IPS-20b (cell line): ENCODE results near the gene SLC35F3.

Source experiments
- H3K27ac ChIP-seq: one replicate; pipeline ENCODE4 v1.5.1; 2013; ENCODE audit warnings: low read length
- H3K27me3 ChIP-seq: 2 replicates; pipeline ENCODE4 v1.6.1; 2013; ENCODE audit warnings: mild to moderate bottlenecking, low read length, inconsistent platforms; ENCODE audit not compliant: insufficient read depth
- H3K36me3 ChIP-seq: 2 replicates; pipeline ENCODE4 v1.6.1; 2013; ENCODE audit warnings: low read depth, mild to moderate bottlenecking, inconsistent platforms, low read length, moderate library complexity; ENCODE audit not compliant: insufficient read depth
- H3K4me1 ChIP-seq: 2 replicates; pipeline ENCODE4 v1.6.1; 2013; ENCODE audit warnings: mild to moderate bottlenecking, control low read depth, inconsistent platforms, low read length, moderate library complexity; ENCODE audit not compliant: insufficient read depth
- H3K4me3 ChIP-seq: 2 replicates; pipeline ENCODE4 v1.5.1; 2013; ENCODE audit warnings: mild to moderate bottlenecking, low read length, inconsistent platforms
- H3K9ac ChIP-seq: 2 replicates; pipeline ENCODE4 v1.6.1; 2013; ENCODE audit warnings: low read depth, mild to moderate bottlenecking, inconsistent platforms, low read length, moderate library complexity
- H3K9me3 ChIP-seq: 2 replicates; pipeline ENCODE4 v1.6.1; 2013; ENCODE audit warnings: mild to moderate bottlenecking, low read depth, low read length, inconsistent platforms; ENCODE audit not compliant: insufficient read depth

The SLC35F3 gene

DNA sequence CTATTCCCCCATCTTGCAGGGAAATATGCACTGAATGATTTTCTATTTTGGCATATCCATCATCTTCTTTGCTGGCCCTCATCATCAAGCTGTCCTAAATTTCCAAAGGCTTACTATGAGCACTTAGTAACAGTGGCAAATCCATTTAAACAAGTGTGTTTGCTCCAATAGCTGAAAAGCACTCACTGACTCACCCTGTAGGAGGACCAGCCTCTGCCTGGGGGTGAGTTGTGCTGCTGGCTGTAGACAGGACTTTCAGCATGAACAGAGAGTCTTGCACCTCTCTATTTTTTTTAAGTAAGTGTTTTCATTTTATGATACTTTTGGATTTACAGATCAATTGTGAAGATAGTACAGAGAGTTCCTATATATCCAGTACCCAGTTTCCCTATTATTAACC is 97.3 kb downstream of the SLC35F3 start:
- Histone ChIP-seq H3K9ac (no peak overlapping the region), H3K27ac (no peak overlapping the region), H3K27me3 (peaks cover 7% of the 10 kb centered on the region; the same call in 1 of the 2 replicates), H3K4me1 (peaks cover 14% of the 10 kb centered on the region; the same call in 1 of the 2 replicates), H3K9me3 (no peaks in the 10 kb centered on the region), H3K36me3 (no peaks in the 10 kb centered on the region), H3K4me3 (no peak overlapping the region)

DNA sequence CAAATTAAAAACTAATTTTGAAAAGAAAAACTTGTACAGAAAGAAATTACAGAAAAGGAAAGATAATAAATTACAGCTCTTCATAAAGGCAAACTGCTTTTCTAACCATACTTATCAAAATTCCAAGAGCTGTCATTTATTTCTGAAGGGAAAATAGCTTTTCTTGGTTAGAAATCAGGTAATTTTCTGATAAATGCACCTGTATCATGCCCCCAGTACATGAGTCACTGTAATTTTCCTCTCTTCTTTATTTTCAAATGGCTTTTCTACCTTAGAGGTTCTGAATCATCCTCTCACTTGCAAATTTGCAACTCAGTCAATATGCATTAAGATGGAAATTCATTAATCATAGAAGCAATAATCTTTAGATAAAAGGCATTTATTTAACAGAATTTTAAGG is 100.1 kb downstream of the SLC35F3 start:
- Histone ChIP-seq H3K27ac (no peak overlapping the region), H3K4me1 (peaks cover 14% of the 10 kb centered on the region; the same call in 1 of the 2 replicates), H3K4me3 (no peak overlapping the region), H3K9me3 (peaks cover 3% of the 10 kb centered on the region; the same call in 1 of the 2 replicates), H3K9ac (no peak overlapping the region), H3K36me3 (no peaks in the 10 kb centered on the region), H3K27me3 (peaks cover 7% of the 10 kb centered on the region; the same call in 1 of the 2 replicates)

DNA sequence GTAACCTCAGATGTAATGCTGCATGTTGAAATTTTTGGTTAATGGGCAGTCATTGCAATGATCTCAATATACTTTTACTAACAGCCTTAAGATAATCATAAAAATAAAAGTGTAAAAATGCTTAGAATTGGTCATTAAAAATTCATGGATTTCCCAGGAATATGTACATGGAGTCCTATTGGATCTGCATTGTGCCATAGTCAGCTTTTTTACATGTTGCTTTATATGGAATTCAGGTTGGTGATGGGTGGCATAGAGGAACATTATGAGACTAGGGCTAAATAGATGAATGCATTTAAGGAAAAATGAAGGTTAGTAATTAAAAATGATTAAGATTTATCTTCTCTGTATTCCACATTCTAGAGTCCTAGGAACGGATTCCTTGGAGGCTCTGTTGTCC is 103.2 kb downstream of the SLC35F3 start:
- H3K9me3 ChIP-seq = peaks cover 4% of the 10 kb centered on the region; the same call in 1 of the 2 replicates
- peaks cover 7% of the 10 kb centered on the region; the same call in 1 of the 2 replicates for H3K27me3 ChIP-seq
- H3K4me1 ChIP-seq = 0 out of 2 replicates have a peak, but pooled peaks cover 2% of the 10 kb centered on the region
- no peaks in the 10 kb centered on the region for H3K36me3 ChIP-seq
- H3K4me3 ChIP-seq = no peak overlapping the region
- H3K9ac ChIP-seq = no peak overlapping the region
- H3K27ac ChIP-seq = no peak overlapping the region

DNA sequence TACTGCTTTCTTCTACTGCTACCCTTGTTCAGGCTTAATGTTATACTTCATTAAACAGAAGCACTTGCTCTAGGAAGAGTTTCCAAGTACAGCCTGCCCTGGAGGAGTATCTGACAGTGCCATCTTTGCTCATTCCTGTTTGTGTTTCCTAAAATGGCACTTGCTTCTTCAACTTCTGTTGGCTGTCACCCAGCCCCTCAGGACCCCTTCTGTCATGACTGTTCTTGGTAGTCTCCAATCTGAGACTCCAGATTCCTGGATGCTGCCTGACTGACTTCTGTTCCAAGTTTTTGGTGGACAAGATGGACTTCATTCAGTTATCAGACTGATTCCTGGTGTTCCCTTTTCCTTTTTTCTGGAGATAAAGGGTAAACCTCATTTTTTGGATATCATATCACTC is 104.1 kb downstream of the SLC35F3 start:
- H3K36me3 ChIP-seq = no peaks in the 10 kb centered on the region
- peaks cover 7% of the 10 kb centered on the region; the same call in 1 of the 2 replicates for H3K27me3 ChIP-seq
- H3K27ac ChIP-seq = no peak overlapping the region
- H3K4me3 ChIP-seq = no peak overlapping the region
- H3K9ac ChIP-seq = no peak overlapping the region
- peaks cover 4% of the 10 kb centered on the region; the same call in 1 of the 2 replicates for H3K9me3 ChIP-seq
- 0 out of 2 replicates have a peak, but pooled peaks cover 2% of the 10 kb centered on the region for H3K4me1 ChIP-seq

DNA sequence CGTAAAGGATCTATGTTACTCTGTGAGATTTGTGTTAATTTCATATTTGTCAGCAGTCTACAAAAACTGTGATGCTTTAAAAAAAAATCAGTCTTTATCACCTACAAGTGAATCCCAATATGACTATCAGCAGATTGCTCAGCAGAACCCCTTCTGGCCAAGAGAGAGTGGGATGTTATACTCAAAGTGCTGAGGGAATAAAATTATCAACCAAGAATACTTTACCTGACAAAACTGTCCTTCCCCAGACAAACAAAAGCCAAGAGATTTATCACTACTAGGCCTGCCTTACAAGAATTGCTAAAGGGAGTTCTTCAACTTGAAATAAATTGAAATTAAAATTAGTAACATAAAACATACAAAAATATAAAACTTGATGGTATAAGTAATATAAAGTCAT is 105.2 kb downstream of the SLC35F3 start:
- Histone ChIP-seq H3K4me3 (no peak overlapping the region), H3K9me3 (peaks cover 4% of the 10 kb centered on the region; the same call in 1 of the 2 replicates), H3K27ac (no peak overlapping the region), H3K36me3 (no peaks in the 10 kb centered on the region), H3K27me3 (peaks cover 7% of the 10 kb centered on the region; the same call in 1 of the 2 replicates), H3K9ac (no peak overlapping the region), H3K4me1 (0 out of 2 replicates have a peak, but pooled peaks cover 2% of the 10 kb centered on the region)

DNA sequence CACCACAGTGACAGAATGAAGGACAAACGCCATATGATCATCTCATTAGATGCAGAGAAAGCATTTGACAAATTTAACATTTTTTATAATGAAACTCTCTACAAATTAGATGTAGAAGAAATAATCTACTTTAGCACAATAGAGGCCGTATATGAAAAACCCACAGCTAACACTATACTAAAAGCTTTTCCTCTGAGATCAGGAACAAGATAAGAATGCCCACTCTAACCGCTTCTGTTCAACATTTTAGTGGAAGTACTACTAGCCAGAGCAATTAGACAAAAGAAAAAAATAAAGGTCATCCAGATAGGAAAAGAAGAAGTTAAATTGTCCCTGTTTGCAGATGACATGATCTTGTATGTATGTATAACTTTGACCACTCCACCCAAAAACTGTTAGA is 109.7 kb downstream of the SLC35F3 start:
- no peaks in the 10 kb centered on the region for H3K36me3 ChIP-seq
- H3K9me3 ChIP-seq = peaks cover 4% of the 10 kb centered on the region; the same call in 1 of the 2 replicates
- H3K4me3 ChIP-seq = no peak overlapping the region
- no peaks in the 10 kb centered on the region for H3K27me3 ChIP-seq
- no peaks in the 10 kb centered on the region for H3K4me1 ChIP-seq
- H3K9ac ChIP-seq = no peak overlapping the region
- no peak overlapping the region for H3K27ac ChIP-seq

DNA sequence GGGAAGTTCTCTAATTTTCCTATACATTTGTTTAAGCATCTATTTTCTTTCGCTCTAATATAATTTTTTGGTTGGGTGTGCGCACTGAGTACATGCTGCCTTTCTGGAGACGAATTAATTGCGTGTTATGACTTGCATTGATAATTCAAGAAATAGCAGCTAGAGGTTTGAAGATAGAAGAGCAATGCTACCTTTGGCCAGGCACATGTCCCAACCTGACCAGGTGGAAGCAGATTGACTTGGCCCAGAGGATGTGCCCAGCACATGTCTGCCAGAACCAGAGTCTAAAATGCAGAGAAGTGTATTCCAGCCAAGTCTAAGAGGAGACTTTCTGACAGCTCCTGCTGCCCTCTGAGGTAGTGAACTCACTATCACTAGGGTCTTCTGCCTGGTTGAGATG is 114.3 kb downstream of the SLC35F3 start:
- no peak overlapping the region for H3K9ac ChIP-seq
- H3K4me1 ChIP-seq = no peaks in the 10 kb centered on the region
- H3K9me3 ChIP-seq = no peaks in the 10 kb centered on the region
- H3K27me3 ChIP-seq = no peaks in the 10 kb centered on the region
- no peak overlapping the region for H3K4me3 ChIP-seq
- no peaks in the 10 kb centered on the region for H3K36me3 ChIP-seq
- H3K27ac ChIP-seq = no peak overlapping the region

DNA sequence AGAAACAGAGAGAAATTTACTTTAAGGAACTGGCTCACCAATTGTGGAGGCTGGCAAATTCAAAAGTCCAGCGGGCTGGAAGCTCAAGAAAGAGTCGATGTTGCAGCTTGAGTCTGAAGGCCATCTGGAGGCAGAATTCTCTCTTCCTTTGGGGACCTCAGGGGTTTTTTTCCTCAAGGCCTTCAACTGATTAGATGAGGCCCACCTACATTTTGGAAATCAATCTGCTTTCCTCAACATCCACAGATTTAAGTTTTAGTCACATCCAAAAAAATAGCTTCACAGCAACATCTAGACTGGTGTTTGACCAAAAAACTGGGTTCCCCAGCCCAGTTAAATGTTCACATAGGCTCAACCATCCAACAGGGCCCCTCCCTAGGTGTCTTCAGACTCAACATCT is 114.9 kb downstream of the SLC35F3 start:
- H3K9me3 ChIP-seq = no peaks in the 10 kb centered on the region
- no peak overlapping the region for H3K27ac ChIP-seq
- no peak overlapping the region for H3K9ac ChIP-seq
- H3K4me1 ChIP-seq = no peaks in the 10 kb centered on the region
- H3K27me3 ChIP-seq = no peaks in the 10 kb centered on the region
- no peak overlapping the region for H3K4me3 ChIP-seq
- no peaks in the 10 kb centered on the region for H3K36me3 ChIP-seq

DNA sequence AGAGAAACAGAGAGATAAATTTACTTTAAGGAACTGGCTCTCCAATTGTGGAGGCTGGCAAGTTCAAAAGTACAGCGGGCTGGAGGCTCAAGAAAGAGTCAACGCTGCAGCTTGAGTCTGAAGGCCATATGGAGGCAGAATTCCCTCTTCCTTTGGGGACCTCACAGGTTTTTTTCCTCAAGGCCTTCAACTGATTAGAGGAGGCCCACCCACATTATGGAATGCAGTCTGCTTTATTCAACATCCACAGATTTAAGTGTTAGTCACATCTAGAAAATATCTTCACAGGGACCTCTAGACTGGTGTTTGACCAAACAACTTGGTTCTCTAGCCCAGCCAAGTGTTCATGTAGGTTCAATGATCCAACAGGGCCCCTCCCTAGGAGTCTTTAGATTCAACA is 117.8 kb downstream of the SLC35F3 start:
- no peaks in the 10 kb centered on the region for H3K36me3 ChIP-seq
- H3K4me3 ChIP-seq = no peak overlapping the region
- no peaks in the 10 kb centered on the region for H3K4me1 ChIP-seq
- no peak overlapping the region for H3K27ac ChIP-seq
- H3K9me3 ChIP-seq = no peaks in the 10 kb centered on the region
- H3K27me3 ChIP-seq = no peaks in the 10 kb centered on the region
- no peak overlapping the region for H3K9ac ChIP-seq

DNA sequence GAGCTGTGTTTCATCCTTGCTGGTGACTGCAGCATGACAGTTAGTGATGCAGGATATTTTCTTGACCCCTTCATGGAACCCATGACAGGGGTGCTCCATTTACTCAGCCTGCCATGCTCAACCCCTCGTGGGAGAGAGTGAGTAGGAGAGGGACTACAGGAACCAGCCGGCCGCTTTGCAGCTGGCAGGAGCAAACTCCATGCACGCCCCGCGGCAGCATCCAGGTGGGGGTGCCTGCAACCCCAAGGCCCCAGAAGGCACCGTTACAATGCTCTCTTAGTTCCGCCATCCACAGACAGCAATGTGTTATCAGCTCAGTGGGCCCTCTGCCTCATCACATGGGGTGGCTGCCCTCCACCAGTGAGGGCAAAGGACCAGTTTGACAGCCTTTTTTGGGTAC is 135.1 kb downstream of the SLC35F3 start:
- Histone ChIP-seq H3K36me3 (no peaks in the 10 kb centered on the region), H3K27ac (no peak overlapping the region), H3K9me3 (no peaks in the 10 kb centered on the region; the same call in 1 of the 2 replicates), H3K27me3 (no peaks in the 10 kb centered on the region), H3K4me3 (no peak overlapping the region), H3K9ac (no peak overlapping the region), H3K4me1 (no peaks in the 10 kb centered on the region)

DNA sequence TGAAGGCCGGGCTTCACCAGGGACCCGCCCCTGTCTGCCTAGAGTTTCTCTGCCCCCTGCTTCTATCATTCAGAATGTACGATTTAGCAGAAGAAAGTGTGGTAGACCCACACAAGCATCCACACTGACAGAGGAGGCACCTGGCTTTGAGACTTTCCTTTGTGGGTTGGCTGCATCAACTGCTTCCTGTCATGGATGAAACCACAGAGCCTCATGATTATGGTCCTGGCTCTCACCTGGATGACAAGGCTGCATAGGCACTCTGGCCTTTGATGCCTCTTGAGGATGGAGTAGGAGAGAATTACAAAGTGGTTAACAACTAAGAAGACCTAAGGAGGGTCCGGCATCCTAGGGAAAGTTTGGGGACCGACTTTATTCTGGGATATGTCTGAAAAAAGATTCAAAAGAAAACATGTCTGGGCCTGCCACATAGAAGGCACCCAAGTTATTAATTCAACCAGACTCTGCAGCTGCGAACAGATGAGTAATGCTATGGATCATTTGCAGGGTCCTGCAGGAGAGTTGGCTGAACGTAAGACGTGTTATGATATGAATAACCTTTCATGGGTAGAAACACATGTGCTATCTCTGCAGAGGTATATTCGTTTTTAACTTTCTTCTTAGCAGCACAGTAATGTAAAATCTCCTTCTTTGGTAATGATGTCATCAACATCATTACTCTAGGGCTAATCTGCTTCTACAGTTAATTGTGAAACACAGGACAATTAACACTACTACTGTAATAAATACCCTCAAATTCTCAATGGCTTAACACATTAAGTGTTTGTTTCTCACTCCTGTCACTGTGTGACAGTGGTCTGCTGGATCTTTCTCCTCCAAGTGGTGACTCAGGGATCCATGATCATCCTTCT is 136.2 kb downstream of the SLC35F3 start:
- Histone ChIP-seq H3K4me1 (no peaks in the 10 kb centered on the region), H3K27ac (no peak overlapping the region), H3K9me3 (no peaks in the 10 kb centered on the region; the same call in 1 of the 2 replicates), H3K4me3 (no peak overlapping the region), H3K36me3 (no peaks in the 10 kb centered on the region), H3K9ac (no peak overlapping the region), H3K27me3 (no peaks in the 10 kb centered on the region)

DNA sequence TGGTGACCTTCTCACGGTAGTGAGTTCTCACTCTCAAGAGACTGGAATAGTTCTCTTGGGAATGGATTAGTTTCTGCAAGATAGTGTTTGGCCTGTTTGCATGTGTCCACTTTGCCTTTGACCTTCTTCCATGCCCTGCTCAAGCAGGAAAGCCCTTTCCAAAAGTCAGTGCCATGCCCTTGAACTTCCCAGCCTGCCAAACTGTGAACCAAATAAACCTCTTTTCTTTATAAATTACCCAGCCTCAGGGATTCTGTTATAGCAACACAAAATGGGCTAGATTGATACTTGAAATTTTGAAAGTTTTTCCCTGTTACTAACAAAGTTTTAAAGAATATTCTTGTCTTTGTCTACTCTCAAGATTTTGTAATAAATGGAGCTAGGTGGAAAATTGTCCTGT is 139.6 kb downstream of the SLC35F3 start:
- Histone ChIP-seq H3K36me3 (no peaks in the 10 kb centered on the region), H3K9ac (no peak overlapping the region), H3K27ac (no peak overlapping the region)

More for the DNA sequence above, 139.6 kb downstream of the SLC35F3 start:
- Histone ChIP-seq H3K27me3 (no peaks in the 10 kb centered on the region), H3K4me3 (no peak overlapping the region), H3K9me3 (no peaks in the 10 kb centered on the region; the same call in 1 of the 2 replicates), H3K4me1 (no peaks in the 10 kb centered on the region)
